ENCODE measurements around the gene ARSI.

The ARSI gene

GRCh38 chr5:150307617-150308426, 5.1 kb upstream of the ARSI start:
- no peak for TF ChIP-seq ZNF274 (IDR thresholded peaks at IDR 0.05; ENCODE audit: low read depth, low read length)
- no peak overlapping the region for H3K4me3 ChIP-seq (ENCODE audit: low read length)

GRCh38 chr5:150306775-150307174, 4.1 kb upstream of the ARSI start:
- H3K4me3 ChIP-seq (ENCODE audit: low read length), result no peak overlapping the region
- no peak for TF ChIP-seq ZNF274 (IDR thresholded peaks at IDR 0.05; ENCODE audit: low read depth, low read length)

DNA sequence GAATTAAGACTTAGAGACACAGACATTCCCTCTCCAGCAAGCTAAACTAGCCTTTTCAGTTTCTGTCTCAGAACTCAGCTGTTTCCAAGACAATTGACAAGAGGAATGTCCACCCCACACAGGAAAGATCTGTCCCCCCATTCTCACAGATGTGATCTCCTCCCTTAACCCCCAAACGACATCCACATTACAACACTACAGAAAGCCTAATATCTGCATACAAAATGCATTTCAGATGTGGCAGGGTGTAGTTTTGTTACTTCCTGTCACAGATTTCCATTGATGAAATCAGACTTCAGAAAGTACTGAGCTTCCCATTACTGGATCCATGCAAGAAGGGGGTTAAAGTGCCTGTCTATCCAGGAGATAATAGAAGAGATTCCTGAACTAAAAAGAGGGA, 2.9 kb upstream of the ARSI start:
- H3K4me3 ChIP-seq (ENCODE audit: low read length), result no peak overlapping the region
- no peak for TF ChIP-seq ZNF274 (IDR thresholded peaks at IDR 0.05; ENCODE audit: low read depth, low read length)

- H3K4me3 ChIP-seq (ENCODE audit: low read length), result no peak overlapping the region
- TF ChIP-seq ZNF274 (IDR thresholded peaks at IDR 0.05; ENCODE audit: low read depth, low read length), result no peak
Observed at GRCh38 chr5:150305095-150305494, 2.4 kb upstream of the ARSI start.

DNA sequence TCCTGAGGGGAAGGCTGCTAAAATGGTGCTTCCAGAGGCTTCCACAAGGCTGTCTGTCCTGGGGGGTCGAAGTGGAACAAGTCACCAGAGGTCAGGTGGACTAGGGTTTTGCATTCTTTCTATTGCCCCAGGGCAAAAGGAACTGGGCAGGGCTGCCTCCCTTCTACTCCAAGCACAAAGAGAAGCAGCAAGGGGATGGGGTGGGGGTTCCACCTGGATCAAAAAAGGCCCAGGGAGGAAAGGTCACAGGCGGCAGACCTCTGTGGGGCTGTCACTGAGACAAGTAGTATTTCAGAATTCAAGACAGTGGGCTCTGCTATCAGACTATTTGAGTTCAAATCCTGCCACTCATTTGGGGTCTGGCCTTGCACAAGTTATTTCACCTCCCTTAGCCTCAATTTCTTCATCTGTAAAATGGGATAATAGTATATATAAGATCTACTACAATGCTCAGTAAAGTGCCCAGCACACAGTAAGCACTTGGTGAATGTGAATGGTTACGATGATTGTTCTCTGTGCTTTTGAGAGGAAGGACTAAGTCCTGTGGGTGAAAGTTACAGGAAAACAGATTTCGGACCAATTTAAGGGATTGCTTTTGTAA, 1.9 kb upstream of the ARSI start:
- TF ChIP-seq ZNF274 (IDR thresholded peaks at IDR 0.05; ENCODE audit: low read depth, low read length), result no peak
- no peak overlapping the region for H3K4me3 ChIP-seq (ENCODE audit: low read length)

GRCh38 chr5:150303660-150304386, 1.1 kb upstream of the ARSI start:
- TF ChIP-seq ZNF274 (IDR thresholded peaks at IDR 0.05; ENCODE audit: low read depth, low read length), result no peak
- no peak overlapping the region for H3K4me3 ChIP-seq (ENCODE audit: low read length)

DNA sequence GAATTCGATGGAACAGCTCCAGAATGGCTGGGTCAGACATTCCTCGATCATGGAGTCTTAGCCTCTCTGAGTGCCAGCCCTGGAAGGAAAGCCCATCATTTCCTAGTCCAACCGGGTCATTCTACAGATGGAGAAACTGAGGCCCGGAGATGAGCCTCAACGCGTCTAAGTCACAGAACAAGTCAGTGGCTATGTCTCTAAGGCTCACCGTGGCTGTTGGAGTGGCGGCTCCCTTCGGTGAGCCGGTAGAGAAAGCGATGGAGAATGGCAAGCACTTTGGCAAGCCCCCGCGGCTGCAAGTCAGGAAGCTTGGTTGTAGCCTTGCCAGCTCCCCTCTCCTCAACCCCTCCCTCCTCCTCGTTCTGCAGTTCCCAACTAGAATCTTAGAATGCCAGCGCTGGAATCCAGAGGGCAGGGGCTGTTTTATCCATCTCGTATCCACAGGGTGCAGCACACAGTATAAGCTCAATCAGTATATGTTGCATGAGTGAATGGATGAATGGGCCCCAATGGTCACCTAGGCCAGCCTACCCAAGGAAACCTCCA, 438 bp upstream of the ARSI start:
- no peak overlapping the region for H3K4me3 ChIP-seq (ENCODE audit: low read length)
- TF ChIP-seq ZNF274 (IDR thresholded peaks at IDR 0.05; ENCODE audit: low read depth, low read length), result no peak

DNA sequence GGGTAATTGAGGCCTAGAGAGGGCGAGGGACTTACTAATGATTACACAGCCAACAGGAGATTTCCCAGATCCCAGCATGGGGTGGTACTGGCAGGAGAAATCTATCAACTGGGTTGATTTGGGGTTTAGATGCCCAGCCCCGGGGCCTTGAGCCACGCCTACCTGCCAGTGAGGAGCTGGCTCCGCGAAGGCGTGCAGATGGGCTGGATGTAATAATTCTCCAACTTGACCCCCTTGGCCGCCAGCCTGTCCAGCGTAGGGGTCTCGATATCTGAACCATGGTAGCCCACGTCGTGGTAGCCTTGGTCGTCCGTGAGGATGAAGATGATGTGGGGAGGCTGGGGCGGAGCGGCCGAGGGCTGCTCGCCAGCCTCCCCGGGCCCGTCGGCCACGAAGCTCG, 804 bp downstream of the ARSI start:
- H3K4me3 ChIP-seq (ENCODE audit: low read length), result no peak overlapping the region
- TF ChIP-seq ZNF274 (IDR thresholded peaks at IDR 0.05; ENCODE audit: low read depth, low read length), result no peak

DNA sequence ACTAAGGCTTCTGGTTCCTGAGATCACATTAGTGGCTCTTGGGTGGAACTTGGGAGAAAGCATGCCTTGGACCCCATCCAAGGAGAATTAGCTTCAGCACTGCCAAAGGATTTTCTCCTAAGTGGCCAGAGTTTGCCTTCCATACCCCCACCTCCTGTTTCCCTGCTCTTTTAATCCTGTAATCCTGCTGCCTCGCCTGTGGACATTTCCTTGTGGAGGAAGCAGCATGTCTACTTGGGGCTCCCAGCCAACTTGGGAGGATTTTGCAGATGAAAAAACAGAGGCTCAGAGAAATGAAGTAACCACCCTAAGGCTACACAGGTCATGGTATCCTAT, 1.6 kb downstream of the ARSI start:
- no peak overlapping the region for H3K4me3 ChIP-seq (ENCODE audit: low read length)

GRCh38 chr5:150300496-150301169, 2.1 kb downstream of the ARSI start:
- TF ChIP-seq ZNF274 (IDR thresholded peaks at IDR 0.05; ENCODE audit: low read depth, low read length), result no peak
- H3K4me3 ChIP-seq (ENCODE audit: low read length), result no peak overlapping the region

More for the DNA sequence above, 1.6 kb downstream of the ARSI start:
- TF ChIP-seq ZNF274 (IDR thresholded peaks at IDR 0.05; ENCODE audit: low read depth, low read length), result no peak

GRCh38 chr5:150299571-150300327, 3.0 kb downstream of the ARSI start:
- no peak overlapping the region for H3K4me3 ChIP-seq (ENCODE audit: low read length)
- no peak for TF ChIP-seq ZNF274 (IDR thresholded peaks at IDR 0.05; ENCODE audit: low read depth, low read length)

- TF ChIP-seq ZNF274 (IDR thresholded peaks at IDR 0.05; ENCODE audit: low read depth, low read length), result no peak
- H3K4me3 ChIP-seq (ENCODE audit: low read length), result no peak overlapping the region
Observed at GRCh38 chr5:150298701-150299451, 3.8 kb downstream of the ARSI start.
